ENCODE results near the gene MFGE8.

Gene MFGE8

DNA sequence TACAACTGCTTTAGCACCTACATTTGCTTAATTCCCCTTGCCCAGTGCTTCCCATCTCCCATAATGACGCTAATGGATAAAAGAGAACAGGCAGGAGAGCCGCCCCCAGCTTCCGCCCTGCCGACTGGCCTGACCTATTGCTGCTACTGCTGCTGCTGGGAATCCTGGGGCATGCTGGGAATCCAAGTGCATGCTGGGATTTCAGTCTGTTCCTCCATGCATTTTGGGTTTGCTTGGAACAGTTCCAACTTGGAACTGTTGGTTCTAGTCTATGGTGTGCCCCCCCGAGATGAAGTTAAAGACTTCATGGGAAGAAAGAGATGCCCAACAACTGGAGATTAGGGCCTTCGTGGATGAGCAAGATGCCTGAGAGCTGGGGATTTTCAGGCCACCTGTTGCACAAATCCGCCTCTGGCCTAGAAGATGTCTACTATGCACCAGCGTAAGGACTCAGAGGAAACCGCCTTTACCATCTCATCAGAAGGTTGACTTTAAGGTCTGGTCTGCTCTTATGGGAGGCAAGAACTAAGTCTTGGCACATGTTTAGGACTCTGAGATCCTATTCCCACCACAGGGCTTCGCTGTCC, 46.8 kb downstream of the MFGE8 start:
- no peak for DNase-seq

DNA sequence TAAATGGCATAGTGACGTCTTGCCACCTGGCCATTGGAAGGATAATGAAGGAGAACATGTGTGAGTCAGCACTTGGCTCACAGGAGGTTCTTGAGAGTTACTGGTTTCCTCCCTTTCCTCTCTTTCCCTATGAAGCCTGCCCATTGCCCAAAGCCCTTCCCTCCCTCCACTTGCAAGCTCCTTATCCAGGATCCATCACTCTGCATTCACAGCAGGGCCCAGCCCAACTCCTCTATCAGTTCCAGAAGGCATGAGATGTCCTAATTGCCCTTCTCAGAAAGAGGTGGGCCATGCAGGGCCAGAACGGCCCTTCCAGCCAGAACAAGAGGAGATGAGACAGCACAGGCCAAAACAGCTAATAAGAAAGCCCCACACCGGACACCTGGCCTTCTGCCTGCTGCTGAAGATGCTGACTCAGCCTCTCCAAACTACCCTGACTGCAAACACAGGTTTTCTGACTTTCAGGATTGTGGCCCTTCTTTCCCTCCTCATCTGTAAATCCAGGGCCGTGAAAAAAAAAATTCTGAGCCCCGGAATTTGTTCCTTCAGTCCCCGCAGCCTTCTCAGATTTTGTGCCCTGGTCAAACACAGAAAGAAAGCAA, 47.6 kb downstream of the MFGE8 start:
- DNase-seq, result no peak

GRCh38 chr15:88864861-88865497, 48.2 kb downstream of the MFGE8 start:
- DNase-seq, result no peak

- no peak for DNase-seq
These were observed 49.8 kb downstream of the MFGE8 start for GRCh38 chr15:88863412-88863811.

DNA sequence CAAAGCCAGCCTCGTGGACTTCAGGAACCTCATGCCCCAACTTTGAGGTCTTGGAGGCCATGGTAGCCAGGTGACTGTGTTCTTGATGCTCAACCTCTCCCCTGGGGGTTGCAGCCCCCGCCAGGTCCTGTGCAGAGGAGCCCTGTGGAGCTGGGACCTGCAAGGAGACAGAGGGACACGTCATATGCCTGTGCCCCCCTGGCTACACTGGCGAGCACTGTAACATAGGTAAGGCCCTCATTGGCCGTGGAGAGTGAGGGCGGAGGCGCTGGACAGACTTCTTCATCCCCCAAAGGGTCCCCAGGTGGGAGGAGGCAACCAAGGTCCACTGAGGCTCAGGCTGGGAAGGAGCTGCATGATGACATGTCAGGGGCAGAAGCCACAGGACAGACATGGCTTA, 53.0 kb downstream of the MFGE8 start:
- no peak for DNase-seq

GRCh38 chr15:88859550-88859949, 53.6 kb downstream of the MFGE8 start:
- DNase-seq, result no peak

DNA sequence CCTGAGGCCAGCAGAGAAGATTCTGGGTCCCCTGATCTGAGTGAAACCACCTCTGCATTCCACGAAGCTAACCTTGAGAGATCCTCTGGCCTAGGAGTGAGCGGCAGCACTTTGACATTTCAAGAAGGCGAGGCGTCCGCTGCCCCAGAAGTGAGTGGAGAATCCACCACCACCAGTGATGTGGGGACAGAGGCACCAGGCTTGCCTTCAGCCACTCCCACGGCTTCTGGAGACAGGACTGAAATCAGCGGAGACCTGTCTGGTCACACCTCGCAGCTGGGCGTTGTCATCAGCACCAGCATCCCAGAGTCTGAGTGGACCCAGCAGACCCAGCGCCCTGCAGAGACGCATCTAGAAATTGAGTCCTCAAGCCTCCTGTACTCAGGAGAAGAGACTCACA, 54.2 kb downstream of the MFGE8 start:
- DNase-seq, result no peak

- no peak for DNase-seq
These were observed 60.7 kb downstream of the MFGE8 start for GRCh38 chr15:88852476-88852875.

- no peak for DNase-seq
These were observed 63.7 kb downstream of the MFGE8 start for GRCh38 chr15:88849376-88850072.

Data from CD4-positive, alpha-beta T cell treated with Interleukin-10 for 1 hour (primary cell).